IPS-18a (cell line): ENCODE measurements around the gene MC2R.

Experiments
- H3K27ac ChIP-seq: one replicate; pipeline ENCODE4 v1.5.1; 2013; ENCODE audit warnings: low read length
- H3K27me3 ChIP-seq: one replicate; pipeline ENCODE4 v1.6.1; 2013; ENCODE audit warnings: mild to moderate bottlenecking, low read length; ENCODE audit not compliant: control insufficient read depth, insufficient read depth
- H3K36me3 ChIP-seq: one replicate; pipeline ENCODE4 v1.6.1; 2013; ENCODE audit warnings: low read depth, low read length; ENCODE audit not compliant: control insufficient read depth
- H3K4me1 ChIP-seq: one replicate; pipeline ENCODE4 v1.6.1; 2013; ENCODE audit warnings: low read depth, low read length; ENCODE audit not compliant: control insufficient read depth
- H3K4me3 ChIP-seq: one replicate; pipeline ENCODE4 v1.5.1; 2013; ENCODE audit warnings: low read length
- H3K9ac ChIP-seq: one replicate; pipeline ENCODE4 v1.6.1; 2013; ENCODE audit warnings: mild to moderate bottlenecking, low read length, moderate library complexity
- H3K9me3 ChIP-seq: one replicate; pipeline ENCODE4 v1.6.1; 2013; ENCODE audit warnings: low read depth, low read length; ENCODE audit not compliant: control insufficient read depth

Gene MC2R

DNA sequence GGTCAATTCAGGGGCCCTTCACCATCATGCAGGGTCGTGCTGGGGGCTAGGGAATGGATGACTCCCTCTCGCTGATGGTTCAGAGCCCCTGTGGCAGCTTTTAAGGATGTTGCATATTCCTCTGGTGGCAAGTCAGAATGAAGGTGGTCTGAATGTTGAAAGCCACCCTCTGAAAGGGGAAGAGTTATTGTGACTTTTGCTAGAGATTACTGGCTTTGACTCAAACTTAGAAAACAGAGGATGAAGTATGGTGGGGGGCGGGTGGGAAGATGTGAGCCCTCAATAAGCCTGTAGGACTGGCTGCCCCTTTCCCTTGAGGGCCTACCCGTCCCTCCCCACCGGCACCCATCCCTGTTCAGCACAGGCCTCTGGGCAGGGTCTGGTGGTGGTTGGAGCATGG is 23.2 kb downstream of the MC2R start:
- Histone ChIP-seq H3K9me3 (no peaks in the 10 kb centered on the region), H3K36me3 (no peaks in the 10 kb centered on the region), H3K9ac (no peak overlapping the region), H3K27me3 (no peaks in the 10 kb centered on the region), H3K4me1 (no peaks in the 10 kb centered on the region), H3K4me3 (no peak overlapping the region), H3K27ac (no peak overlapping the region)

DNA sequence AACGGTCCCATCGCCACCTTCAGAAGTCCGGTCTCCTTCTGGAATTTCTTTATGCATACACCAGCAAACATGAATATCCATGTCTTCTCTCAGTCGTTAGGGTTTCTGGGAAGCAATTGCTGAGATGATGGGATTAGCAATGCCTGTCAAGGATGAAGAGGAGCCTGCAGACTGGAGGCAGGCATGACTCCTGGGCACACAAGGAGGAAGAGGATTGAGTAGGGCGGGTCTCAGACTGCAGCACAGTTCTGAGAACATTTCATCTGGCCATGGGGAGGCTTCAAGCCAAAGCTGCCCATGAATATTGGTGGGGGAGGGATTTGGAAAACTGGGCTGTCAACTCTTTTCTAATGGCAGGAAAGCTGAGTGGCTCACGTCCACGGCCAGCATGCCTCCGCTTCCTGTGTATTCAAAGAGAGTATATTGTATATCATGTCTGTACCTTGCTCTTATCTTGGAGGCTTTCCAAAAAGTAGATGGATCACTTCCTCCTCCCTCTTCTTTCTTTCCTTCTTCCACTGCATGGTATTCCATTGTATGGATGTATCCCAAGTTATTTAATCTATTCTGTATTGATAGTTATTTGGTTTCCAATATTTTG is 24.5 kb downstream of the MC2R start:
- Histone ChIP-seq H3K9me3 (no peaks in the 10 kb centered on the region), H3K4me1 (no peaks in the 10 kb centered on the region), H3K9ac (no peak overlapping the region), H3K27me3 (no peaks in the 10 kb centered on the region), H3K36me3 (no peaks in the 10 kb centered on the region), H3K4me3 (no peak overlapping the region), H3K27ac (no peak overlapping the region)

DNA sequence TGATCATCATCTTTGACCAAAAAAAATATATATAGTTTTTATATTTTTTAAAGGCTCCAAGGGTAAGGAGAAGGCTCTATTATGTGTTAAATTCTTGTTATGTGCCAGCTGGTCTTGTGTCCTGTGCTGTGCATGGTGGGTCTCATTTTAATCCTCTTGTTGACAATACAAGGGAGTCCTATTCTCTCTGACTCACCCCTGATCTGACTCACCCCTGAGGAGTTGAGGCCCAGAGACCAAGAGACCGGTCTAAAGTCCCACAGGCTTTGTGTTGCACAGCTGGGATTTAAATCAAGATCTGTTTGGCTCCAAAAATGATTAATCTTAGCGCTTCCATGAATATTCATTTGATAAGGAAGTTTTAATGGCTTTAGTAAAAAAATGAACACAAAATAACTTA is 25.7 kb downstream of the MC2R start:
- Histone ChIP-seq H3K36me3 (no peaks in the 10 kb centered on the region), H3K9me3 (no peaks in the 10 kb centered on the region), H3K4me1 (no peaks in the 10 kb centered on the region), H3K4me3 (no peak overlapping the region), H3K27me3 (no peaks in the 10 kb centered on the region), H3K9ac (no peak overlapping the region), H3K27ac (no peak overlapping the region)

DNA sequence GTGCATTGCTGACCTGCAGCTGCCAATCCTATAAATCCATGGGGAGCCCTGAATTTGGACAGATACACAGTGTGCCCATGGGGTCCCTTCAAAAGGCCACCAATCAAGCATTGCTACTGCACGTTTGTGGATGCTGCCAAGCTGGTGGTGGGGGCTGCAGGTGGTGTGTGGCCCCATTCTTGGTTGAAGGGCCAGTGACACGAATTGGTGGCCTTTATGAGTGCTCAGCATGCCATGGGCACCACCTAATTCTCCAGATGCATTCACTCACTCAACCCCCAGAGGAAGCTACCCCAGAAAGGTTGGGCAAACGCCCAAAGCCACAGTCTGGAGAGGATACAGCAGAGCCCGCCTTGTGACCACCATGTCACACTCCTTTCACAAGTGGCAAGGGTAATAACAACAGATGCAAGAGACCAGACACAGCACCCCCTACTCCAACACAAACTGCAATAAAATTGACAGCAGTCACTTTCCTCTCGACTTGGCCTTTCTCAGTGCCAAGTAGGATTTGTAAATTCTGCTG is 27.1 kb downstream of the MC2R start:
- Histone ChIP-seq H3K27ac (no peak overlapping the region), H3K9ac (no peak overlapping the region), H3K4me3 (no peak overlapping the region), H3K27me3 (no peaks in the 10 kb centered on the region), H3K9me3 (no peaks in the 10 kb centered on the region), H3K36me3 (no peaks in the 10 kb centered on the region), H3K4me1 (no peaks in the 10 kb centered on the region)

DNA sequence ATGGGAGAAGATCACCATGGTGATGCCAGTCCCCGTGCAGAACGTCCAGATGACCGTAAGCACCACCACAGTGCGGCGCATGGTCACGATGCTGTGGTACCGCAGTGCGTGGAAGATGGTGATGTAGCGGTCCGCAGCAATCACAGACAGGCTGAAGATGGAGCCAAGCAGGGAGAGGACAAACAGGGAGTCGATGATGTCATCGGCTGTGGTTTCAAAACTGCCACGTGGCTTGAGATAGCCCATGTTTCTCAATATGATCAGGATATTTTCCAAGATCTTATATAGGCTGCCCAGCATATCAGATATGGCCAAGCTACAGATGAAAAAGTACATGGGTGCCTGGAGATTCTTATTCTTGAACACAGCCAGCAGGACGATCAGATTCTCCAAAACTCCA is 30.3 kb downstream of the MC2R start:
- H3K9ac ChIP-seq: no peak overlapping the region

DNA sequence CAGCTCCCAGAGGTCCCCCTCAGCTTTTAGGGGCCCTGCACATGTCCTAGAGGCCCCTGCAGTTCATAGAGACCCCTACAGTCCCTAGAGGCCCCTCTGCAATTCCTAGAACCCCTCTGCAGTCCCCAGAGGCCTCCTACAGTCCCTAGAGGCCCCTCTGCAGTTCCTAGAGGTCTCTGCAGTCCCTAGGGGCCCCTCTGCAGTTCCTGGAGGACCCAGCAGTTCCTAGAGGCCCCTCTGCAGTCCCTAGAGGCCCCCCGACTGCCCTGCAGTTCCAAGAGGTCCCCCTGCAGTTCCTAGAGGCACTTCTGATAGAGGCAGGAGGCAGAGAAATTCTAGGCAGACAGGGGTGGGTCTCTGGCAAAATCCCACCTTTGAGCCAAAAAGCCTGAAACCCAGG is 35.4 kb downstream of the MC2R start:
- Histone ChIP-seq H3K27ac (no peak overlapping the region), H3K27me3 (no peaks in the 10 kb centered on the region), H3K36me3 (no peaks in the 10 kb centered on the region), H3K4me1 (no peaks in the 10 kb centered on the region), H3K9me3 (no peaks in the 10 kb centered on the region), H3K4me3 (no peak overlapping the region), H3K9ac (no peak overlapping the region)

More for the DNA sequence above, 30.3 kb downstream of the MC2R start:
- H3K36me3 ChIP-seq: no peaks in the 10 kb centered on the region
- H3K27me3 ChIP-seq: no peaks in the 10 kb centered on the region
- no peak overlapping the region for H3K4me3 ChIP-seq
- no peaks in the 10 kb centered on the region for H3K9me3 ChIP-seq
- H3K27ac ChIP-seq: no peak overlapping the region
- H3K4me1 ChIP-seq: no peaks in the 10 kb centered on the region

DNA sequence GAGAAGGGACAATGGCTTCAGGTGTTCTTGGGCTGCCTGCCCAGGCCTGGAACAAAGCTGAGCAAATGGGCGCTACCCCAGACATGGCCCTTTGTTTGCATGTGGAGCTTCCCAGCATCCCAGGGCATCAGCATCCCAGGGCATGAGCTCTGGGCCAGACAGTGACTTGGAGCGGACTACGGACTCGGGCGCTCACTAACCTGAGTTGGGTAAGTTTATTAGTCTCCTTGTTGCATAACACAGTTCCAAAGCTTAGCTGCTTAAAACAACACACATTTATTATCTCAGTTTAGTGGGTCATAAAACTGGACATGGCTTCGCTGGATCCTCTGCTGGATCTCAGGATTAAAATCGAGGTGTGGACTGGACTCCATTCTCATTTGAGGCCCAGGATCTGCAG is 35.8 kb downstream of the MC2R start:
- H3K4me3 ChIP-seq: no peak overlapping the region
- no peak overlapping the region for H3K9ac ChIP-seq
- H3K27ac ChIP-seq: no peak overlapping the region
- H3K9me3 ChIP-seq: no peaks in the 10 kb centered on the region
- H3K27me3 ChIP-seq: no peaks in the 10 kb centered on the region
- H3K4me1 ChIP-seq: no peaks in the 10 kb centered on the region
- H3K36me3 ChIP-seq: no peaks in the 10 kb centered on the region

DNA sequence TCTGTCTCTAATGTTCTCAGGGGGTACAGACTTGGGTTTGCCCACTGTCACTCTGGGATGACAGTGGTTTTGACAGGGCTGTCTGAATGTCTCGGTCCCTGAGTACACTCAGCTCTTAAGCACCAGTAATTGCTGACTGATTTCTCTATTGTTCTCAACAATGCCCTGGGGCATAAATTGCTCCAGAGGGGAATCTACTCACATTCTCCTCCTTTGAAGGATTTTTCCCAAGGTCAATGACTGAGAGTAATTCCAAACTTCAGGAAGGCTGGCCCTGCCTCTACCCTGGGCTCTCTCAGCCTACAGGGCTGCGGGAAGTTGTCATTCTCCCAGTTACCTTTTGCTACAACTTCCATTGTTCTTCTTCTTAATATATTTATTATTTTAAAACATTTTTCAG is 36.5 kb downstream of the MC2R start:
- Histone ChIP-seq H3K4me1 (no peaks in the 10 kb centered on the region), H3K27ac (no peak overlapping the region), H3K4me3 (no peak overlapping the region), H3K9me3 (no peaks in the 10 kb centered on the region), H3K36me3 (no peaks in the 10 kb centered on the region), H3K9ac (no peak overlapping the region), H3K27me3 (no peaks in the 10 kb centered on the region)

DNA sequence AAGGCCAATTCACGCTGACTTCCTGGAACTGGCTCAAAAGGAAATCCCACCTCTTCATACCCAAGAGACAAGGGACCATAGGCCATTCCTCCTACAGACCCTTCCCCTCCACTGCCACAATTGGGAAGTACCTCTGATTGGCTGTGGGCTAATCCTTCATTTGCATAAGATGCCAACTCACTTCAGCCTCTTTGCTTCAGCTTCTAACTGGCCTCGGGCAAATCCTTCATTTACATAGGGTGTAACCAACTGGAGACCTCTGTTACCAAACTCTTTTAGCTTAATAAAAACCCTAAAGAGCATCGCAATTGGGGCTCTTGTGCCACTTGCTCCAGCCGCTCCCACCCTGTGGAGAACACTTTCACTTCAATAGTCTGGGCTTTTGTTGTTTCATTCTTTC is 38.2 kb downstream of the MC2R start:
- peaks cover 1% of the 10 kb centered on the region for H3K27me3 ChIP-seq

DNA sequence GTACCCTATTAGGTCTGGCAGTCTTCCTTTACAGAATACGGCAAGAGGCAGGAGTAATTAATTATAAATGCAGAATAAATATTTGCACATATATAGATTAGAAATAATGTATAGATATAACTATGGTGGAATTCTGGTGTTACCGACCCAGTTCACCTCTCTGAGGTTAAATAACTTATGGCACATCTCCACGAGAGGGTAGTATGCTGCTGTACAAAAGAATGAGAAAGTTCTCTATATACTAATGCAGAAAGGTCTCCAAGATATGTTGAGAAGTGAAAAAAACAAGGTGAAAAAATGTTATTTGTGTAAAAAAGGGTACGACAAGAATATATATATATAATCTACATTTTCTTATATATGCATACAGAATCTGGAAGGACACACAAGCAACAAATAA is 40.8 kb downstream of the MC2R start:
- H3K4me3 ChIP-seq: no peak overlapping the region
- H3K9me3 ChIP-seq: no peaks in the 10 kb centered on the region
- H3K27me3 ChIP-seq: peaks cover 26% of the 10 kb centered on the region
- H3K9ac ChIP-seq: no peak overlapping the region
- no peak overlapping the region for H3K27ac ChIP-seq
- peaks cover 11% of the 10 kb centered on the region for H3K4me1 ChIP-seq
- no peaks in the 10 kb centered on the region for H3K36me3 ChIP-seq

More for the DNA sequence above, 38.2 kb downstream of the MC2R start:
- H3K36me3 ChIP-seq: no peaks in the 10 kb centered on the region
- H3K9ac ChIP-seq: no peak overlapping the region
- H3K4me3 ChIP-seq: no peak overlapping the region
- no peaks in the 10 kb centered on the region for H3K9me3 ChIP-seq
- peaks cover 5% of the 10 kb centered on the region for H3K4me1 ChIP-seq
- H3K27ac ChIP-seq: no peak overlapping the region

DNA sequence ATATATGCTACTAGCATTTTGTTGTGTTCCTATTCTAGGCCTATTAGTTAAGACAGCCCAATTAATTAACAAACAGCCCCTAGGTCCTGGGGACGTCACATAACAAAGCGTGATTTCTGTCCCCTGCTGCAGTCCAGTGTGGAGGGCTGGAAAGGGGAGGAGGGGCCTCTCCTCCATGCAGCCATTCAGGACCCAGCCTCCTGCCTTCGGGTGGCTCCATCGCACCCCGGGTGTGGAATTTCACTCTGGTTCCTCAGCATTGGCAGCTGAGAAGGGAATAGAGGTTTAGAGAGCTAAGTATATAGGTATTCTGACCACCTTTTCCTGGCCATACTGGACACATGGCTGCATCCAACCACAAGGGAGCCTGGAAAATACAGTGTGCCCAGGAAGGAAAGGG is 42.4 kb downstream of the MC2R start:
- no peaks in the 10 kb centered on the region for H3K36me3 ChIP-seq
- peaks cover 42% of the 10 kb centered on the region for H3K27me3 ChIP-seq
- peaks cover 11% of the 10 kb centered on the region for H3K4me1 ChIP-seq
- H3K4me3 ChIP-seq: no peak overlapping the region
- no peaks in the 10 kb centered on the region for H3K9me3 ChIP-seq
- no peak overlapping the region for H3K27ac ChIP-seq
- H3K9ac ChIP-seq: no peak overlapping the region

DNA sequence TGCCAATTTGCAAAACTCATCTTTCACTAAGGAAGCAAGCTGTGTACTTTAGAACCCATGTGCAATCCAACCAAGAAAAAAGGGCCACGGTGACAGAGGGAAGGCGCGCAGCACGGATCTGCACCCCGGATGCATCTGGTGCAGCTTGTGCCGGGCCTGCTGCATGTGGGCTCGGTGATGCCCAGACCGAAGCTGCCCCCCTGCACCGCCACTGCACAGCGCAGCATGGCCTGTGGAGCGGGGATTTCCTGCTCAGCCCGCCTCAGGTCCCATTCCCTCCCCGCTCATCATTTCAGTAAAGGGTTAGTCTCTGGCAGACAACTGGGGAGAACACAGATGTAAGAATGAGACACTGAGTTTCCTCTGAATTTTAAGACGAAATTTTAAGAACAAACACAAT is 43.0 kb downstream of the MC2R start:
- no peak overlapping the region for H3K4me3 ChIP-seq
- H3K4me1 ChIP-seq: peaks cover 11% of the 10 kb centered on the region
- no peak overlapping the region for H3K9ac ChIP-seq
- H3K36me3 ChIP-seq: no peaks in the 10 kb centered on the region
- H3K27ac ChIP-seq: no peak overlapping the region
- no peaks in the 10 kb centered on the region for H3K9me3 ChIP-seq
- peaks cover 48% of the 10 kb centered on the region for H3K27me3 ChIP-seq
